A549 (cell line): Measurements from ENCODE around the gene TMEM41B. TPM values are rescaled to one million over a fixed set of nuclear protein-coding genes. Genes with fewer than 3 reads are reported as not detected.

Source experiments
- ATAC-seq, 2 experiments: fragments of 200-7000 bp in 1 of 2; fragments of >200 bp in 1 of 2; cut with Nextera tagmentation in 1 of 2; cut with Tn5 transposase in 1 of 2; 3 replicates each; pipeline versions ENCODE4 v1.8.0 to v1.9.1; 2018 to 2020; ENCODE audit warnings: mild to moderate bottlenecking in 1 of 2, moderate library complexity in 1 of 2
- CTCF ChIA-PET: fragments of 300-600 bp; sonication (Branson Sonifier 250); formaldehyde crosslinking; extraction: SDS; loops from one replicate; lab custom pipeline; 2021; ENCODE audit warnings: antibody characterized with exemption, inconsistent platforms; lab: Yijun Ruan, JAX
- POLR2A ChIA-PET: fragments of 350-600 bp; formaldehyde crosslinking; extraction: SDS; loops from one replicate; lab custom pipeline; 2021; ENCODE audit warnings: antibody characterized with exemption, inconsistent platforms; lab: Yijun Ruan, JAX
- DNase-seq, 2 experiments: peaks; one replicate each; pipeline versions ENCODE4 v3.0.0 to v3.0.0-alpha.2; 2011 to 2016; ENCODE audit warnings: low read depth in 1 of 2, low spot score in 1 of 2
- FAIRE-seq: peaks from 2 replicates; lab custom pipeline; 2011; peaks lifted over from hg19 to GRCh38; lab: Jason Lieb, UNC
- H3K27ac ChIP-seq, 2 experiments: fragments of >200 bp; sonication (Bioruptor Twin); formaldehyde crosslinking; 3 replicates each; pipeline ENCODE4 v1.5.1; 2016 to 2017
- H3K4me1 ChIP-seq: fragments of >200 bp; sonication (Bioruptor Twin); formaldehyde crosslinking; 3 replicates; pipeline ENCODE4 v1.6.1; 2016
- H3K4me2 ChIP-seq: fragments of >200 bp; sonication (Bioruptor Twin); formaldehyde crosslinking; 3 replicates; pipeline ENCODE4 v1.6.1; 2016
- H3K4me3 ChIP-seq: fragments of >200 bp; sonication (Bioruptor Twin); formaldehyde crosslinking; 3 replicates; pipeline ENCODE4 v1.5.1; 2016
- H3K9me3 ChIP-seq: fragments of >200 bp; sonication (Bioruptor Twin); formaldehyde crosslinking; 3 replicates; pipeline ENCODE4 v1.6.1; 2016
- CEBPB ChIP-seq, 2 experiments: fragments of >200 bp in 1 of 2; sonication (Bioruptor Twin) in 1 of 2; formaldehyde crosslinking in 1 of 2; IDR thresholded peaks; 2 replicates each; pipeline ENCODE4 v1.6.1; 2012 to 2016
- CTCF ChIP-seq: fragments of >200 bp; sonication (Bioruptor Twin); formaldehyde crosslinking; IDR thresholded peaks from 3 replicates; pipeline ENCODE4 v1.5.1; 2016
- EHMT2 ChIP-seq: fragments of 200-600 bp; sonication (generic); IDR thresholded peaks from 2 replicates; pipeline ENCODE4 v1.6.1; 2016; ENCODE audit warnings: antibody characterized with exemption, low read depth, mild to moderate bottlenecking, moderate library complexity
- HDAC2 ChIP-seq: fragments of 200-600 bp; sonication (generic); IDR thresholded peaks from 2 replicates; pipeline ENCODE4 v1.6.1; 2016
- HEYL ChIP-seq: fragments of 250-450 bp; sonication (Bioruptor Pico); IDR thresholded peaks from 2 replicates; pipeline ENCODE4 v1.8.0; 2021; ENCODE audit warnings: mild to moderate bottlenecking, moderate library complexity
- HOXB5 ChIP-seq: fragments of 250-450 bp; sonication (Bioruptor Pico); IDR thresholded peaks from 2 replicates; pipeline ENCODE4 v1.5.0; 2020; ENCODE audit warnings: mild to moderate bottlenecking, moderate library complexity
- JUN ChIP-seq, 2 experiments: fragments of >200 bp; sonication (Bioruptor Twin); formaldehyde crosslinking; IDR thresholded peaks; 2 replicates in 1 of 2; 3 replicates in 1 of 2; pipeline ENCODE4 v1.6.1; 2016 to 2017
- JUNB ChIP-seq: fragments of >200 bp; sonication (Bioruptor Twin); formaldehyde crosslinking; IDR thresholded peaks from 2 replicates; pipeline ENCODE4 v1.6.1; 2016
- KDM1A ChIP-seq: fragments of 200-600 bp; sonication (generic); IDR thresholded peaks from 2 replicates; pipeline ENCODE4 v1.6.1; 2016; ENCODE audit warnings: low read depth, mild to moderate bottlenecking
- KDM5A ChIP-seq: fragments of 200-600 bp; sonication (generic); IDR thresholded peaks from 2 replicates; pipeline ENCODE4 v1.6.1; 2016; ENCODE audit warnings: antibody characterized with exemption, mild to moderate bottlenecking
- MAZ ChIP-seq: fragments of 150-350 bp; IDR thresholded peaks from 2 replicates; pipeline ENCODE4 v1.6.1; 2014; ENCODE audit warnings: antibody characterized with exemption, low read depth, low read length, borderline replicate concordance
- MYC ChIP-seq: IDR thresholded peaks from 2 replicates; pipeline ENCODE4 v1.6.1; 2012; ENCODE audit warnings: mild to moderate bottlenecking, inconsistent platforms, low read length, improper control_type of control experiment, borderline replicate concordance
- PHF8 ChIP-seq: fragments of 200-600 bp; sonication (generic); IDR thresholded peaks from 2 replicates; pipeline ENCODE4 v1.6.1; 2016; ENCODE audit warnings: low read depth, mild to moderate bottlenecking, antibody characterized with exemption, moderate library complexity, borderline replicate concordance
- POLR2AphosphoS2 ChIP-seq: conservative IDR thresholded peaks from 2 replicates; pipeline ENCODE4 v1.6.1; 2012; ENCODE audit warnings: low read length, improper control_type of control experiment, inconsistent platforms
- RAD21 ChIP-seq, 2 experiments: fragments of >200 bp in 1 of 2; sonication (Bioruptor Twin) in 1 of 2; formaldehyde crosslinking in 1 of 2; IDR thresholded peaks in 1 of 2; conservative IDR thresholded peaks in 1 of 2; 2 replicates in 1 of 2; 3 replicates in 1 of 2; pipeline ENCODE4 v1.6.1; 2012 to 2018; ENCODE audit warnings: inconsistent platforms in 1 of 2
- RFX5 ChIP-seq: fragments of 450-650 bp; IDR thresholded peaks from 2 replicates; pipeline ENCODE4 v1.7.1; 2014; ENCODE audit warnings: antibody characterized with exemption, mild to moderate bottlenecking, moderate library complexity
- SMC3 ChIP-seq: fragments of >200 bp; sonication (Bioruptor Twin); formaldehyde crosslinking; IDR thresholded peaks from 3 replicates; pipeline ENCODE4 v1.6.1; 2018; ENCODE audit warnings: inconsistent platforms
- ZC3H11A ChIP-seq: fragments of 450-650 bp; IDR thresholded peaks from 2 replicates; pipeline ENCODE4 v1.6.1; 2014; ENCODE audit warnings: antibody characterized with exemption, mild to moderate bottlenecking
- ZSCAN20 ChIP-seq: fragments of 250-450 bp; sonication (Bioruptor Pico); IDR thresholded peaks from 2 replicates; pipeline ENCODE4 v1.8.0; 2022; ENCODE audit warnings: mild to moderate bottlenecking, moderate library complexity
- WGBS: methylation state at CpG from one replicate; pipeline ENCODE4 v1.1.6; 2017; ENCODE audit errors: missing lambda C conversion rate; 5-methylcytosine and 5-hydroxymethylcytosine counted together
- polyA plus RNA-seq, 4 experiments: library from polyadenylated mRNA; depleted of rRNA in 3 of 4; stranded (reverse); fragments of >200 nt; fragmentation: RNase III in 1 of 4; extraction: RNeasy Plus Mini Kit Qiagen cat#74134 plus additional on column Dnase treatment in 1 of 4; gene quantifications; 2 replicates in 3 of 4; 3 replicates in 1 of 4; pipeline ENCODE4 v1.2.3, GENCODE V29; 2011 to 2017
- TF ChIP-seq, protein P1 (sequence below): IDR thresholded peaks from 2 replicates; pipeline ENCODE4 v1.6.1; 2012

Gene TMEM41B
- polyA plus RNA-seq, 2 of the 4 experiments (the other 2 are of a cell fraction): 51.6 to 71.4 TPM

DNA sequence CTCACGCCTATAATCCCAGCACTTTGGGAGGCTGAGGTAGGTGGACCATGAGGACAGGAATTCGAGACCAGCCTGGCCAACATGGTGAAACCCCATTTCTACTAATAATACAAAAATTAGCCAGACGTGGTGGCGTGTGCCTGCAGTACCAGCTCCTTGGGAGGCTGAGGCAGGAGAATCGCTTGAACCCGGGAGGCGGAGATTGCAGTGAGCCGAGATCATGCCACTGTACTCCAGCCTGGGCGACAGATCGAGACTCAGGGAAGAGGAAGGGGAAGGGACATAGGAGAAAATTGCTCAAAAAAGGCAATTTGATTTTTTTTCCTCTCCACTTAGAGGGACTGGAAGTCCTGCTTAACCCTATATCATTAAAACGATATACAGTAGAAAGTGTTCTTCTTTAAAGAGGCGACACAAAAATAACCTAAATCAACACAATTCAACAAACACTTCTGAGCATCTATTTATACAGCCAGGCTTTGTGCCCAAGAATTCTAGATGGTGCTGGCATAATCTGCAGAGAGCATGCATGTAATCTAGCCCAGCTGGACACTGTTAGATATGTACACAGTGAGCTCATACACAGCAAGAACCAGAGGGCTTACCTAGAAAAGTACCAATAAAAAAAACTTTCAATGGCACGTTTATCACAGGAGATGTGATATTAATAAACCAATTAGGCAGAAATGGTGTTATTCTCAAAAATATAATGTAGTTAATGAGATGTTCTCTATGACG, 28.4 kb downstream of the TMEM41B start:
- H3K27ac ChIP-seq: no peak overlapping the region
- WGBS: 92% methylated on average over 14 of the region's 14 CpGs
- ChIA-PET POLR2A (no interaction called here), CTCF (interaction anchor here (0.6 to 1.7 kb wide), 5 partner anchors 8 to 221 kb away, joined by 3 to 4 read pairs (median 3); no protein-coding TSS in a partner anchor)
- no peak for TF ChIP-seq MYC
- TF ChIP-seq JUNB: no peak
- TF ChIP-seq HEYL (CRISPR knock-in tag): no peak
- no peak overlapping the region for H3K4me2 ChIP-seq
- peak; percentile 55 to 62; a peak in 2 of 6 replicates for ATAC-seq
- H3K4me3 ChIP-seq: no peak overlapping the region
- H3K4me1 ChIP-seq: no peaks in the 10 kb centered on the region
- no peaks in the 10 kb centered on the region for H3K9me3 ChIP-seq
- no peak for DNase-seq
- no peak for FAIRE-seq

GRCh38 chr11:9280655-9281301, 33.6 kb downstream of the TMEM41B start:
- no peak for DNase-seq
- ChIA-PET POLR2A (no interaction called here), CTCF (interaction anchor here (0.6 to 1.6 kb wide), 3 partner anchors 22 to 226 kb away, joined by 3 to 6 read pairs (median 5); no protein-coding TSS in a partner anchor)
- no peak for ATAC-seq
- Histone ChIP-seq H3K4me3 (no peak overlapping the region), H3K9me3 (no peaks in the 10 kb centered on the region), H3K27ac (no peak overlapping the region), H3K4me2 (no peak overlapping the region), H3K4me1 (no peaks in the 10 kb centered on the region)
- no peak for FAIRE-seq
- WGBS: 73% methylated on average over 4 of the region's 4 CpGs
- TF ChIP-seq RAD21 (conservative IDR thresholded peaks at IDR 0.05 in 1 of 2, IDR thresholded peaks at IDR 0.05 in 1 of 2): no peak
- no peak for TF ChIP-seq PHF8
- no peak for TF ChIP-seq KDM1A
- TF ChIP-seq CEBPB (IDR thresholded peaks at IDR 0.05): no peak
- no peak for TF ChIP-seq POLR2AphosphoS2
- no peak for TF ChIP-seq MAZ
- no peak for TF ChIP-seq RFX5
- TF ChIP-seq KDM5A: no peak
- TF ChIP-seq JUN (IDR thresholded peaks at IDR 0.05): no peak

DNA sequence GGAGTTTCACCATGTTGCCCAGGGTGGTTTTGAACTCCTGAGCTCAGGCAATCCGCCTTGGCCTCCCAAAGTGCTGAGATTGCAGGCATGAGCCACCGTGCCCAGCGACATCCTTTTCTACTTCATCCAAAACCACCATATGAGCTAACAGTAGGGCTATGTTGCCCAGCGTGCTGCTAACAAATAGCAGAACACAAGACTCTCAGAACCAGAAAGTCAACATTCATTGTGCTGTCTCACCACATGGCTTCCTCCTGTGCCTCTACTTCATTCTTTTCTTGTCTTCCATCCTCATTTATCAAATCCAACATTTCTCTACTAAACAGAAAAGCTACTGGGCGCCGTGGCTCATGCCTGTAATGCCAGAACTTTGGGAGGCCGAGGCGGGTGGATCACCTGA, 37.2 kb downstream of the TMEM41B start:
- no peak for ATAC-seq
- no peak for DNase-seq
- POLR2A ChIA-PET: no interaction called here
- H3K4me1 ChIP-seq: no peaks in the 10 kb centered on the region
- H3K9me3 ChIP-seq: no peaks in the 10 kb centered on the region
- WGBS: 94% methylated on average over 8 of the region's 8 CpGs
- CTCF ChIA-PET: interaction anchor here (0.6 to 2.4 kb wide), 10 partner anchors 8 to 229 kb away, joined by 3 to 9 read pairs (median 4); partner anchors contain the start of gene TMEM41B
- no peak overlapping the region for H3K4me2 ChIP-seq
- H3K4me3 ChIP-seq: no peak overlapping the region
- FAIRE-seq: no peak
- no peak overlapping the region for H3K27ac ChIP-seq
- TF ChIP-seq HDAC2 (no peak), ZSCAN20 (CRISPR knock-in tag) (no peak), HOXB5 (no peak), HEYL (CRISPR knock-in tag) (no peak), EHMT2 (no peak)
- TF ChIP-seq, protein P1, sequence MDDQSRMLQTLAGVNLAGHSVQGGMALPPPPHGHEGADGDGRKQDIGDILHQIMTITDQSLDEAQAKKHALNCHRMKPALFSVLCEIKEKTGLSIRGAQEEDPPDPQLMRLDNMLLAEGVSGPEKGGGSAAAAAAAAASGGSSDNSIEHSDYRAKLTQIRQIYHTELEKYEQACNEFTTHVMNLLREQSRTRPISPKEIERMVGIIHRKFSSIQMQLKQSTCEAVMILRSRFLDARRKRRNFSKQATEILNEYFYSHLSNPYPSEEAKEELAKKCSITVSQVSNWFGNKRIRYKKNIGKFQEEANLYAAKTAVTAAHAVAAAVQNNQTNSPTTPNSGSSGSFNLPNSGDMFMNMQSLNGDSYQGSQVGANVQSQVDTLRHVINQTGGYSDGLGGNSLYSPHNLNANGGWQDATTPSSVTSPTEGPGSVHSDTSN: no peak

DNA sequence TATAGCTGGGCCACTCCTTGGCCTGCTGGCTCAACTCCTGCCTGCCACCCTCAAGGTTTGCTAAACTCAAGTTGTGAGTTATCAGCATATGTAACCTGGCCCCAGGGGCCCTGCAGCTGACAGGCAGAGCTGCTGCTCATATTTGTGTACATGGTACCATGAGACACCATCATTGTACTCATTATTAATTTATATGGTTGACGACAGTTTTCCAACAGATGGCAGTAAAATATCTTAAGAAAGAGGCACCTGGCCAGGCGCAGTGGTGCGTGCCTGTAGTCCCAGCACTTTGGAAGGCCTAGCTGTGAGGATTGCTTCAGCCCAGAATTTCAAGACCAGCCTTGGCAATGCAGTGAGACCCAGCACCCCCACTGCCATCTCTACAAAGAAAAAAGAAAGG, 37.8 kb downstream of the TMEM41B start:
- Histone ChIP-seq H3K4me2 (no peak overlapping the region), H3K27ac (no peak overlapping the region), H3K4me3 (no peak overlapping the region), H3K9me3 (no peaks in the 10 kb centered on the region), H3K4me1 (no peaks in the 10 kb centered on the region)
- no peak for FAIRE-seq
- TF ChIP-seq SMC3 (0 out of 3 replicates have a peak, but pooled peaks have one; percentile 17), ZC3H11A (no peak), RAD21 (conservative IDR thresholded peaks at IDR 0.05 in 1 of 2, IDR thresholded peaks at IDR 0.05 in 1 of 2) (peak; percentile 51 to 60; a peak in 4 of 5 replicates), CTCF (peak; percentile 13; the same call in 1 of the 3 replicates)
- TF ChIP-seq, protein P1: no peak
- ATAC-seq: peak; percentile 58 to 67; a peak in 5 of 6 replicates
- 78% methylated on average over 3 of the region's 3 CpGs for WGBS
- peak in 1 of 2 experiments; percentile 62 for DNase-seq
- POLR2A ChIA-PET: no interaction called here
- CTCF ChIA-PET: interaction anchor here (0.7 to 2.4 kb wide), 7 partner anchors 9 to 230 kb away, joined by 3 to 9 read pairs (median 4); no protein-coding TSS in a partner anchor
